H1 (cell line): ENCODE measurements around the gene PHRF1. TPM values are rescaled to one million over a fixed set of nuclear protein-coding genes. Genes with fewer than 3 reads are reported as not detected.

ENCODE experiments used
- CTCF ChIA-PET: fragments of 300-600 bp; sonication (Branson Sonifier 250); formaldehyde crosslinking; loops from one replicate; lab custom pipeline; 2021; ENCODE audit not compliant: partially characterized antibody; lab: Charles Lee
- POLR2A ChIA-PET: fragments of 300-600 bp; sonication (Branson Sonifier 250); formaldehyde crosslinking; loops from one replicate; lab custom pipeline; 2021; ENCODE audit warnings: inconsistent platforms; ENCODE audit not compliant: partially characterized antibody; lab: Charles Lee
- DNase-seq, 2 experiments: peaks; one replicate each; pipeline versions ENCODE4 v3.0.0 to v3.0.0-alpha.2; 2010 to 2022; ENCODE audit warnings: low spot score in 2 of 2, low read depth in 1 of 2, mixed read lengths in 1 of 2
- FAIRE-seq: peaks from 2 replicates; lab custom pipeline; 2011; peaks lifted over from hg19 to GRCh38; lab: Jason Lieb, UNC
- H2AFZ ChIP-seq: 2 replicates; pipeline ENCODE4 v1.8.1; 2012; ENCODE audit warnings: low read length, inconsistent platforms
- H2AK5ac ChIP-seq: 2 replicates; pipeline ENCODE4 v1.6.1; 2013; ENCODE audit warnings: low read depth, low read length
- H2BK120ac ChIP-seq: replicated peaks from 2 replicates; pipeline ENCODE3; 2013; ENCODE audit warnings: low read depth, low read length, inconsistent platforms
- H2BK12ac ChIP-seq: 2 replicates; pipeline ENCODE4 v1.6.1; 2013; ENCODE audit warnings: low read depth, low read length
- H2BK15ac ChIP-seq: 2 replicates; pipeline ENCODE4 v1.6.1; 2013; ENCODE audit warnings: low read length
- H2BK20ac ChIP-seq: 2 replicates; pipeline ENCODE4 v1.6.1; 2013; ENCODE audit warnings: low read length
- H2BK5ac ChIP-seq: 2 replicates; pipeline ENCODE4 v1.6.1; 2013; ENCODE audit warnings: low read depth, low read length
- H3K14ac ChIP-seq: 2 replicates; pipeline ENCODE4 v1.6.1; 2013; ENCODE audit warnings: inconsistent platforms; ENCODE audit not compliant: insufficient read length
- H3K18ac ChIP-seq: 2 replicates; pipeline ENCODE4 v1.6.1; 2013; ENCODE audit warnings: low read length; ENCODE audit errors: extremely low read depth
- H3K23ac ChIP-seq: 2 replicates; pipeline ENCODE4 v1.6.1; 2013; ENCODE audit warnings: inconsistent platforms; ENCODE audit not compliant: insufficient read length
- H3K23me2 ChIP-seq: 2 replicates; pipeline ENCODE4 v1.6.1; 2013; ENCODE audit warnings: low read depth, low read length
- H3K27ac ChIP-seq: 2 replicates; pipeline ENCODE4 v1.6.1; 2011; ENCODE audit warnings: low read depth, low read length, inconsistent platforms
- H3K27me3 ChIP-seq, 4 experiments: replicated peaks in 1 of 4; 1 replicate in 1 of 4; 2 replicates in 3 of 4; pipeline versions ENCODE4 v1.6.1 to v1.8.1; 2011 to 2013; ENCODE audit warnings: low read length in 3 of 4, mild to moderate bottlenecking in 3 of 4, inconsistent platforms in 2 of 4, mixed read lengths in 2 of 4, moderate library complexity in 1 of 4; ENCODE audit not compliant: control insufficient read depth in 3 of 4, insufficient read depth in 3 of 4; ENCODE audit errors: extremely low read depth in 1 of 4
- H3K36me3 ChIP-seq, 4 experiments: 2 replicates each; pipeline versions ENCODE4 v1.6.1 to v1.8.1; 2011 to 2013; ENCODE audit warnings: mild to moderate bottlenecking in 4 of 4, low read length in 3 of 4, moderate library complexity in 2 of 4, control low read depth in 1 of 4, inconsistent platforms in 1 of 4; ENCODE audit not compliant: insufficient read depth in 4 of 4, control insufficient read depth in 2 of 4
- H3K4ac ChIP-seq: replicated peaks from 2 replicates; pipeline ENCODE3; 2013; ENCODE audit warnings: low read length, low read depth, mixed read lengths, inconsistent platforms; ENCODE audit not compliant: insufficient read length
- H3K4me1 ChIP-seq, 4 experiments: replicated peaks in 1 of 4; 1 replicate in 1 of 4; 2 replicates in 3 of 4; pipeline versions ENCODE4 v1.6.1 to v1.8.1; 2011 to 2013; ENCODE audit warnings: low read length in 3 of 4, inconsistent platforms in 2 of 4, mixed read lengths in 1 of 4; ENCODE audit not compliant: insufficient read depth in 4 of 4, control insufficient read depth in 3 of 4
- H3K4me2 ChIP-seq, 2 experiments: 2 replicates each; pipeline versions ENCODE4 v1.6.1 to v1.8.1; 2011 to 2013; ENCODE audit warnings: low read depth in 2 of 2, low read length in 2 of 2, control low read depth in 1 of 2, inconsistent platforms in 1 of 2, mild to moderate bottlenecking in 1 of 2; ENCODE audit not compliant: insufficient read depth in 1 of 2
- H3K4me3 ChIP-seq, 4 experiments: fragments of 200-600, 300-600 bp in 1 of 4; sonication (generic), shearing (Covaris generic), sonication (Bioruptor Twin) in 1 of 4; 2 replicates each; pipeline versions ENCODE4 v1.5.1 to v1.8.1; 2011 to 2016; ENCODE audit warnings: low read length in 4 of 4, low read depth in 3 of 4, control low read depth in 2 of 4, inconsistent platforms in 2 of 4, mild to moderate bottlenecking in 2 of 4, mixed read lengths in 1 of 4, moderate library complexity in 1 of 4; ENCODE audit not compliant: insufficient read depth in 2 of 4; ENCODE audit errors: extremely low read depth in 1 of 4
- H3K56ac ChIP-seq: replicated peaks from 2 replicates; pipeline ENCODE3; 2013; ENCODE audit warnings: low read depth, mild to moderate bottlenecking, mixed read lengths, low read length, inconsistent platforms; ENCODE audit not compliant: insufficient read length
- H3K79me1 ChIP-seq: 2 replicates; pipeline ENCODE4 v1.6.1; 2013; ENCODE audit warnings: low read depth, low read length, control low read depth
- H3K79me2 ChIP-seq, 2 experiments: 2 replicates each; pipeline versions ENCODE4 v1.6.1 to v1.8.1; 2012 to 2013; ENCODE audit warnings: low read length in 2 of 2, mild to moderate bottlenecking in 2 of 2, inconsistent platforms in 1 of 2; ENCODE audit not compliant: insufficient read depth in 2 of 2, control insufficient read depth in 1 of 2
- H3K9ac ChIP-seq, 4 experiments: replicated peaks in 1 of 4; 1 replicate in 1 of 4; 2 replicates in 3 of 4; pipeline versions ENCODE4 v1.6.1 to v1.8.1; 2011 to 2013; ENCODE audit warnings: low read depth in 3 of 4, low read length in 3 of 4, control low read depth in 2 of 4, mild to moderate bottlenecking in 2 of 4, moderate library complexity in 2 of 4, inconsistent platforms in 1 of 4; ENCODE audit errors: extremely low read depth in 1 of 4
- H3K9me3 ChIP-seq, 2 experiments: 2 replicates each; pipeline versions ENCODE4 v1.6.1 to v1.8.1; 2012 to 2013; ENCODE audit warnings: mild to moderate bottlenecking in 2 of 2, moderate library complexity in 2 of 2, control low read depth in 1 of 2, inconsistent platforms in 1 of 2, low read depth in 1 of 2, low read length in 1 of 2, mixed read lengths in 1 of 2; ENCODE audit not compliant: insufficient read depth in 2 of 2
- H4K20me1 ChIP-seq, 2 experiments: replicated peaks in 1 of 2; 2 replicates each; pipeline versions ENCODE3 to v1.8.1; 2011 to 2013; ENCODE audit warnings: inconsistent platforms in 2 of 2, low read length in 2 of 2, mild to moderate bottlenecking in 1 of 2; ENCODE audit not compliant: insufficient read depth in 2 of 2, control insufficient read depth in 1 of 2
- H4K5ac ChIP-seq: 2 replicates; pipeline ENCODE4 v1.6.1; 2013; ENCODE audit warnings: low read length, low read depth, mixed read lengths, inconsistent platforms; ENCODE audit not compliant: insufficient read length
- H4K8ac ChIP-seq: 2 replicates; pipeline ENCODE4 v1.8.0; 2013; ENCODE audit warnings: mild to moderate bottlenecking, moderate library complexity, low read length, inconsistent platforms; ENCODE audit not compliant: insufficient read depth; ENCODE audit errors: extremely low read depth
- H4K91ac ChIP-seq: replicated peaks from 2 replicates; pipeline ENCODE3; 2013; ENCODE audit warnings: low read length, mixed read lengths, inconsistent platforms; ENCODE audit not compliant: insufficient read length
- E2F6 ChIP-seq: IDR thresholded peaks from 2 replicates; pipeline ENCODE4 v1.6.1; 2012; ENCODE audit warnings: inconsistent platforms
- EP300 ChIP-seq, 2 experiments: IDR thresholded peaks; 1 replicate in 1 of 2; 2 replicates in 1 of 2; pipeline ENCODE4 v1.6.1; 2011 to 2012; ENCODE audit warnings: low read depth in 2 of 2, low read length in 2 of 2, mild to moderate bottlenecking in 2 of 2, borderline replicate concordance in 1 of 2, inconsistent platforms in 1 of 2, moderate library complexity in 1 of 2
- MAFK ChIP-seq: IDR thresholded peaks from 2 replicates; pipeline ENCODE4 v1.6.1; 2012; ENCODE audit warnings: low read depth, mild to moderate bottlenecking, improper control_type of control experiment, low read length
- PHF8 ChIP-seq: fragments of 200-600 bp; sonication (generic); conservative IDR thresholded peaks from 2 replicates; pipeline ENCODE4 v1.7.1; 2012; ENCODE audit warnings: low read depth, mild to moderate bottlenecking, inconsistent platforms, low read length, moderate library complexity
- RNF2 ChIP-seq: fragments of 200-900, 300-1000 bp; sonication (generic); IDR thresholded peaks from 2 replicates; pipeline ENCODE4 v1.7.1; 2016; ENCODE audit warnings: borderline replicate concordance, low read depth, mild to moderate bottlenecking, antibody characterized with exemption, low read length; ENCODE audit not compliant: poor library complexity, severe bottlenecking; ENCODE audit errors: missing control alignments
- SP1 ChIP-seq: IDR thresholded peaks from 2 replicates; pipeline ENCODE4 v1.6.1; 2011; ENCODE audit warnings: low read depth, low read length
- SRF ChIP-seq: IDR thresholded peaks from 2 replicates; pipeline ENCODE4 v1.6.1; 2011; ENCODE audit warnings: mild to moderate bottlenecking, low read depth, low read length, moderate library complexity
- TCF12 ChIP-seq: IDR thresholded peaks from 2 replicates; pipeline ENCODE4 v1.6.1; 2011; ENCODE audit warnings: low read depth, mild to moderate bottlenecking, low read length
- USF2 ChIP-seq: IDR thresholded peaks from 2 replicates; pipeline ENCODE4 v1.6.1; 2011; ENCODE audit warnings: low read length, improper control_type of control experiment
- WGBS, 2 experiments: shearing (Covaris generic) in 1 of 2; methylation state at CpG; one replicate each; pipeline versions ENCODE4 v1.1.6 to v1.1.7; 2013 to 2015; ENCODE audit warnings: low lambda C conversion rate in 2 of 2, mixed read lengths in 2 of 2, inconsistent platforms in 1 of 2, low coverage in 1 of 2, missing lambda C conversion rate in 1 of 2; ENCODE audit not compliant: insufficient replicate concordance in 2 of 2, insufficient coverage in 1 of 2, insufficient read length in 1 of 2; ENCODE audit errors: extremely low coverage in 1 of 2, missing lambda C conversion rate in 1 of 2; 5-methylcytosine and 5-hydroxymethylcytosine counted together
- polyA plus RNA-seq, 7 experiments: library from polyadenylated mRNA; depleted of rRNA in 3 of 7; stranded (reverse) in 5 of 7; unstranded in 2 of 7; fragments of >200 nt in 5 of 7; fragments of 200-250 nt in 2 of 7; gene quantifications; 1 replicate in 5 of 7; 2 replicates in 1 of 7; 4 replicates in 1 of 7; pipeline versions ENCODE4 v1.2.1 to v1.2.3, GENCODE V29; 2011 to 2013; ENCODE audit warnings: missing spikeins in 2 of 7, mixed read lengths in 2 of 7
- total RNA-seq: library from RNA; stranded (reverse); fragmentation: NEBNext Ultra II Directional; extraction: Animal tissue kit (Norgen Biotek cat#: 25700); gene quantifications from 2 replicates; pipeline ENCODE4 v1.2.1, GENCODE V29; 2021

The PHRF1 gene
- total and polyA plus RNA-seq, 2 of the 8 experiments (the other 6 are each of a cell fraction or from before 2014, with no cell fraction given) = 13.4 to 37.3 TPM

GRCh38 chr11:569158-569885 lies 6.9 kb upstream of the PHRF1 start:
- H2AFZ ChIP-seq = no peak overlapping the region
- peaks cover 2 to 17% of the 10 kb centered on the region in 2 experiments for H4K20me1 ChIP-seq
- H4K8ac ChIP-seq = peak overlapping the region; percentile 45
- peak overlapping the region; percentile 71 for H3K18ac ChIP-seq
- peaks cover under 1 to 5% (median 3%) of the 10 kb centered on the region in 4 experiments for H3K27me3 ChIP-seq
- H3K4me3 ChIP-seq = peak overlapping the region; percentile 20 to 67 (median 36)
- ChIA-PET CTCF (interaction anchor here (1.8 kb wide), 1 partner anchor 158 kb away, joined by 6 read pairs; no protein-coding TSS in a partner anchor), POLR2A (interaction anchor here (1.8 to 2.0 kb wide), 3 partner anchors 9 to 213 kb away, joined by 6 to 13 read pairs (median 7); partner anchors contain the start of gene LMNTD2)
- FAIRE-seq = no peak
- no peaks in the 10 kb centered on the region for H3K79me2 ChIP-seq
- no peak overlapping the region for H4K91ac ChIP-seq
- H4K5ac ChIP-seq = no peak overlapping the region
- no peaks in the 10 kb centered on the region; a peak in 1 of 8 replicates for H3K36me3 ChIP-seq
- H3K23me2 ChIP-seq = peaks cover 4% of the 10 kb centered on the region; the same call in 1 of the 2 replicates
- H3K9me3 ChIP-seq = no peaks in the 10 kb centered on the region
- H2BK5ac ChIP-seq = no peak overlapping the region
- DNase-seq = no peak
- H2BK12ac ChIP-seq = 0 out of 2 replicates have a peak overlapping the region, but pooled peaks have one; percentile 27
- H3K9ac ChIP-seq = 0 out of 7 replicates have a peak overlapping the region, but pooled peaks of 1 of the 4 experiments have one; percentile 22
- no peak overlapping the region for H2AK5ac ChIP-seq
- H3K4me2 ChIP-seq = peak overlapping the region; percentile 58 to 93
- H2BK15ac ChIP-seq = peak overlapping the region; percentile 92
- peaks cover 2 to 24% (median 12%) of the 10 kb centered on the region in 4 experiments; a peak in 6 of 7 replicates for H3K4me1 ChIP-seq
- H2BK120ac ChIP-seq = no peak overlapping the region
- H3K79me1 ChIP-seq = peaks cover 6% of the 10 kb centered on the region; the same call in 1 of the 2 replicates
- H3K4ac ChIP-seq = peak overlapping the region; percentile 7
- peak overlapping the region; percentile 59 for H3K56ac ChIP-seq
- 72% methylated on average over 32 of the region's 36 CpGs; no CpG with 5 or more reads in 1 of the 2 experiments for WGBS, 2 experiments
- no peak overlapping the region for H3K27ac ChIP-seq
- H3K14ac ChIP-seq = no peak overlapping the region
- no peak overlapping the region for H2BK20ac ChIP-seq
- no peak overlapping the region for H3K23ac ChIP-seq
- no peak for TF ChIP-seq E2F6
- no peak for TF ChIP-seq MAFK
- TF ChIP-seq USF2 = no peak
- no peak for TF ChIP-seq RNF2
- TF ChIP-seq TCF12 = no peak
- TF ChIP-seq PHF8 = no peak
- no peak for TF ChIP-seq SP1
- TF ChIP-seq SRF = no peak
- no peak for TF ChIP-seq EP300 (IDR thresholded peaks at IDR 0.05; ENCODE audit: borderline replicate concordance in 1 of 2, low read depth in 2 of 2, low read length in 2 of 2)
